ENCODE data around the gene KCNH2.

- no peak for TF ChIP-seq BCL6B (tag by site-specific recombination; IDR thresholded peaks at IDR 0.05)
- TF ChIP-seq ZNF174 (tag by site-specific recombination; IDR thresholded peaks at IDR 0.05): no peak
- TF ChIP-seq CTCF (tag by site-specific recombination; IDR thresholded peaks at IDR 0.05): no peak
- no peak for TF ChIP-seq ZNF777 (tag by site-specific recombination; IDR thresholded peaks at IDR 0.05; ENCODE audit: borderline replicate concordance)
- no peak for TF ChIP-seq INSM2 (tag by site-specific recombination; IDR thresholded peaks at IDR 0.05)
- no peak for TF ChIP-seq ZNF274 (IDR thresholded peaks at IDR 0.05; ENCODE audit: low read length)
- TF ChIP-seq ZNF274 (tag by site-specific recombination; IDR thresholded peaks at IDR 0.05; ENCODE audit: borderline replicate concordance): no peak
- TF ChIP-seq ZNF398 (tag by site-specific recombination; IDR thresholded peaks at IDR 0.05): no peak
- no peak for TF ChIP-seq ZBTB49 (tag by site-specific recombination; IDR thresholded peaks at IDR 0.05; ENCODE audit: low read depth)
Observed at GRCh38 chr7:150923196-150923595, 54.9 kb downstream of the KCNH2 start.

Data from HEK293 (cell line).